SK-N-SH (cell line): ENCODE results near the gene EXOC6B. TPM values are rescaled to one million over a fixed set of nuclear protein-coding genes. Genes with fewer than 3 reads are reported as not detected.

Source experiments
- CTCF ChIA-PET: fragments of 300-600, 350-600 bp; formaldehyde crosslinking; extraction: SDS; loops from one replicate; lab custom pipeline; 2021; lab: Yijun Ruan, JAX
- POLR2A ChIA-PET: fragments of 350-600 bp; sonication (Branson Sonifier 250); formaldehyde crosslinking; extraction: SDS; loops from one replicate; lab custom pipeline; 2020; ENCODE audit warnings: antibody characterized with exemption, inconsistent platforms; lab: Yijun Ruan, JAX
- DNase-seq: peaks from one replicate; pipeline ENCODE4 v3.0.0; 2012
- H2AFZ ChIP-seq: fragments of 200-600 bp; sonication (generic); 2 replicates; pipeline ENCODE4 v1.8.1; 2016; ENCODE audit warnings: antibody characterized with exemption, mild to moderate bottlenecking, low read depth
- H3F3A ChIP-seq: fragments of 200-600 bp; sonication (generic); replicated peaks from 2 replicates; pipeline ENCODE3; 2016; ENCODE audit warnings: antibody characterized with exemption, mild to moderate bottlenecking; ENCODE audit not compliant: insufficient read depth
- H3K27ac ChIP-seq, 2 experiments: fragments of 200-500 bp in 1 of 2; fragments of 200-600 bp in 1 of 2; sonication (Bioruptor generic) in 1 of 2; sonication (generic), shearing (Covaris generic) in 1 of 2; 2 replicates each; pipeline versions ENCODE4 v1.5.1 to v1.6.1; 2014 to 2016; ENCODE audit warnings: low read depth in 2 of 2, inconsistent platforms in 1 of 2, low read length in 1 of 2, mild to moderate bottlenecking in 1 of 2, mixed read lengths in 1 of 2
- H3K27me3 ChIP-seq: fragments of 200-600 bp; sonication (generic), shearing (Covaris generic); 2 replicates; pipeline ENCODE4 v1.6.1; 2016; ENCODE audit warnings: mixed run types; ENCODE audit not compliant: insufficient read depth
- H3K36me3 ChIP-seq, 2 experiments: fragments of 200-500 bp in 1 of 2; fragments of 200-600 bp in 1 of 2; sonication (Bioruptor generic) in 1 of 2; sonication (generic) in 1 of 2; replicated peaks in 1 of 2; 2 replicates each; pipeline versions ENCODE3 to v1.5.1; 2014 to 2016; ENCODE audit warnings: low read length in 1 of 2, mild to moderate bottlenecking in 1 of 2; ENCODE audit not compliant: insufficient read depth in 2 of 2, control insufficient read depth in 1 of 2
- H3K4me1 ChIP-seq, 2 experiments: fragments of 200-500 bp in 1 of 2; fragments of 200-600 bp in 1 of 2; sonication (Bioruptor generic) in 1 of 2; sonication (generic), shearing (Covaris generic) in 1 of 2; 2 replicates each; pipeline versions ENCODE4 v1.5.1 to v1.6.1; 2014 to 2016; ENCODE audit warnings: low read depth in 1 of 2, low read length in 1 of 2, mixed run types in 1 of 2; ENCODE audit not compliant: insufficient read depth in 2 of 2, control insufficient read depth in 1 of 2
- H3K4me2 ChIP-seq: fragments of 200-600 bp; sonication (generic), shearing (Covaris generic); 2 replicates; pipeline ENCODE4 v1.6.1; 2017; ENCODE audit warnings: mixed run types
- H3K4me3 ChIP-seq, 2 experiments: fragments of 200-500 bp in 1 of 2; fragments of 200-600 bp in 1 of 2; sonication (Bioruptor generic) in 1 of 2; sonication (generic), shearing (Covaris generic) in 1 of 2; 2 replicates each; pipeline versions ENCODE4 v1.5.1 to v1.8.1; 2014 to 2016; ENCODE audit warnings: low read depth in 2 of 2, inconsistent platforms in 1 of 2, low read length in 1 of 2, mild to moderate bottlenecking in 1 of 2, mixed read lengths in 1 of 2, moderate library complexity in 1 of 2
- H3K79me2 ChIP-seq: fragments of 200-600 bp; sonication (generic); 2 replicates; pipeline ENCODE4 v1.8.1; 2017; ENCODE audit warnings: mild to moderate bottlenecking; ENCODE audit not compliant: insufficient read depth
- H3K9ac ChIP-seq: fragments of 200-600 bp; sonication (generic); 2 replicates; pipeline ENCODE4 v1.6.1; 2017; ENCODE audit warnings: mixed run types
- H3K9me2 ChIP-seq: fragments of 200-600 bp; sonication (generic); 2 replicates; pipeline ENCODE4 v1.6.1; 2017; ENCODE audit warnings: mixed run types
- H3K9me3 ChIP-seq: fragments of 200-600 bp; sonication (generic); 2 replicates; pipeline ENCODE4 v1.6.1; 2017; ENCODE audit warnings: mixed run types, mild to moderate bottlenecking, moderate library complexity
- H4K20me1 ChIP-seq: fragments of 200-600 bp; sonication (generic); 2 replicates; pipeline ENCODE4 v1.6.1; 2017; ENCODE audit warnings: mild to moderate bottlenecking, mixed run types; ENCODE audit not compliant: insufficient read depth
- CTCF ChIP-seq: fragments of 200-600 bp; sonication (generic); IDR thresholded peaks from 2 replicates; pipeline ENCODE4 v1.6.1; 2017; ENCODE audit warnings: antibody characterized with exemption, mild to moderate bottlenecking, moderate library complexity
- EP300 ChIP-seq, 2 experiments: IDR thresholded peaks; 2 replicates each; pipeline versions ENCODE4 v1.4.0 to v1.6.1; 2012; ENCODE audit warnings: borderline replicate concordance in 1 of 2, low read depth in 1 of 2, low read length in 1 of 2
- FOXJ3 ChIP-seq: sonication (generic); formaldehyde crosslinking; IDR thresholded peaks from 2 replicates; pipeline ENCODE4 v1.5.1; 2020; ENCODE audit warnings: mild to moderate bottlenecking, missing genetic modification reagents
- GABPA ChIP-seq: IDR thresholded peaks from 2 replicates; pipeline ENCODE4 v1.4.0; 2012; ENCODE audit warnings: low read depth, mild to moderate bottlenecking
- MAX ChIP-seq: IDR thresholded peaks from 2 replicates; pipeline ENCODE4 v1.4.0; 2012; ENCODE audit warnings: low read depth
- NRF1 ChIP-seq: IDR thresholded peaks from 2 replicates; pipeline ENCODE4 v1.6.1; 2012; ENCODE audit warnings: low read depth, mild to moderate bottlenecking, low read length
- PBX3 ChIP-seq: IDR thresholded peaks from 2 replicates; pipeline ENCODE4; 2012
- RAD21 ChIP-seq: IDR thresholded peaks from 2 replicates; pipeline ENCODE4 v1.6.1; 2012; ENCODE audit warnings: mild to moderate bottlenecking, low read length
- RCOR1 ChIP-seq: fragments of 150-350 bp; IDR thresholded peaks from 2 replicates; pipeline ENCODE4 v1.6.1; 2017; ENCODE audit warnings: antibody characterized with exemption, low read length
- REST ChIP-seq: IDR thresholded peaks from 2 replicates; pipeline ENCODE4 v1.6.1; 2012; ENCODE audit warnings: mild to moderate bottlenecking, low read depth, low read length, moderate library complexity
- RXRA ChIP-seq: IDR thresholded peaks from 2 replicates; pipeline ENCODE4 v1.4.0; 2012; ENCODE audit warnings: low read depth, mild to moderate bottlenecking, borderline replicate concordance
- TEAD4 ChIP-seq: IDR thresholded peaks from 2 replicates; pipeline ENCODE4 v1.4.0; 2012; ENCODE audit warnings: mild to moderate bottlenecking, borderline replicate concordance; ENCODE audit not compliant: insufficient read depth
- USF1 ChIP-seq: IDR thresholded peaks from 2 replicates; pipeline ENCODE4 v1.4.0; 2012; ENCODE audit warnings: low read depth, borderline replicate concordance
- USF2 ChIP-seq: fragments of 150-350 bp; IDR thresholded peaks from 2 replicates; pipeline ENCODE4 v1.6.1; 2017; ENCODE audit warnings: antibody characterized with exemption, low read length, low read depth, borderline replicate concordance
- ZBTB33 ChIP-seq: IDR thresholded peaks from 2 replicates; pipeline ENCODE4 v1.4.0; 2012; ENCODE audit warnings: low read depth, borderline replicate concordance
- WGBS: methylation state at CpG from one replicate; pipeline ENCODE4 v1.1.6; 2017; ENCODE audit warnings: low lambda C conversion rate; 5-methylcytosine and 5-hydroxymethylcytosine counted together
- polyA plus RNA-seq, 3 experiments: library from polyadenylated mRNA; depleted of rRNA; stranded (reverse); fragments of >200 nt; gene quantifications; 2 replicates each; pipeline ENCODE4 v1.2.3, GENCODE V29; 2012

EXOC6B gene
- polyA plus RNA-seq, 1 of the 3 experiments (the other 2 are of a cell fraction), result 7.4 TPM

GRCh38 chr2:72198532-72199241, 627.1 kb downstream of the EXOC6B start:
- Histone ChIP-seq H3K27me3 (no peaks in the 10 kb centered on the region), H3K4me3 (no peak overlapping the region), H2AFZ (no peak overlapping the region), H3F3A (no peaks in the 10 kb centered on the region), H3K4me1 (peaks cover 0 to 4% of the 10 kb centered on the region in 2 experiments; a peak in 1 of 4 replicates), H3K9me2 (no peaks in the 10 kb centered on the region), H3K4me2 (no peak overlapping the region), H4K20me1 (no peaks in the 10 kb centered on the region), H3K9ac (no peak overlapping the region), H3K79me2 (no peaks in the 10 kb centered on the region), H3K36me3 (no peaks in the 10 kb centered on the region), H3K27ac (no peak overlapping the region), H3K9me3 (no peaks in the 10 kb centered on the region)
- CTCF ChIA-PET, result interaction anchor here (0.7 to 1.2 kb wide), 3 partner anchors 14 to 381 kb away, joined by 3 to 4 read pairs (median 3); no protein-coding TSS in a partner anchor
- 44% methylated on average over 2 of the region's 2 CpGs for WGBS
- POLR2A ChIA-PET, result no interaction called here
- DNase-seq, result no peak
- TF ChIP-seq RAD21 (peak; percentile 32), PBX3 (no peak), CTCF (peak; percentile 47)

- H3K9ac ChIP-seq, result no peak overlapping the region
- H4K20me1 ChIP-seq, result no peaks in the 10 kb centered on the region
- no peaks in the 10 kb centered on the region for H3K36me3 ChIP-seq
- H2AFZ ChIP-seq, result no peak overlapping the region
- ChIA-PET CTCF (no interaction called here), POLR2A (no interaction called here)
- H3K27ac ChIP-seq, result no peak overlapping the region
- H3K79me2 ChIP-seq, result no peaks in the 10 kb centered on the region
- no peak for DNase-seq
- no peaks in the 10 kb centered on the region for H3K9me2 ChIP-seq
- no peaks in the 10 kb centered on the region for H3K27me3 ChIP-seq
- H3K4me1 ChIP-seq, result peaks cover 0 to 8% of the 10 kb centered on the region in 2 experiments; a peak in 1 of 4 replicates
- no peaks in the 10 kb centered on the region for H3K9me3 ChIP-seq
- H3K4me2 ChIP-seq, result no peak overlapping the region
- H3F3A ChIP-seq, result no peaks in the 10 kb centered on the region
- H3K4me3 ChIP-seq, result no peak overlapping the region
- TF ChIP-seq TEAD4 (no peak), NRF1 (no peak), USF2 (no peak), ZBTB33 (no peak), USF1 (no peak), FOXJ3 (CRISPR knock-in tag) (no peak), GABPA (no peak), RXRA (no peak), REST (no peak), EP300 (IDR thresholded peaks at IDR 0.05; ENCODE audit: borderline replicate concordance in 1 of 2, low read depth in 1 of 2, low read length in 1 of 2) (no peak), MAX (no peak), RAD21 (no peak), RCOR1 (no peak)
Observed at GRCh38 chr2:72193723-72194122, 632.1 kb downstream of the EXOC6B start.
